ENCODE data around the gene MAP3K1. TPM values are rescaled to one million over a fixed set of nuclear protein-coding genes. Genes with fewer than 3 reads are reported as not detected.

Gene MAP3K1
- total RNA-seq, 4 donors from 2014 or later = 19.4 to 26.3 (median 19.7) TPM

- TF ChIP-seq CTCF (IDR thresholded peaks at IDR 0.05; ENCODE audit: low read depth) = no peak
Observed at GRCh38 chr5:56893251-56893951, 78.1 kb downstream of the MAP3K1 start.

- TF ChIP-seq CTCF (IDR thresholded peaks at IDR 0.05; ENCODE audit: low read depth) = no peak
Observed at GRCh38 chr5:56896763-56897162, 81.4 kb downstream of the MAP3K1 start.

GRCh38 chr5:56898213-56898612 lies 82.9 kb downstream of the MAP3K1 start:
- no peak for TF ChIP-seq CTCF (IDR thresholded peaks at IDR 0.05; ENCODE audit: low read depth)

GRCh38 chr5:56900395-56900794 lies 85.0 kb downstream of the MAP3K1 start:
- no peak for TF ChIP-seq CTCF (IDR thresholded peaks at IDR 0.05; ENCODE audit: low read depth)

GRCh38 chr5:56900858-56901578 lies 85.7 kb downstream of the MAP3K1 start:
- TF ChIP-seq CTCF (IDR thresholded peaks at IDR 0.05; ENCODE audit: low read depth) = no peak

GRCh38 chr5:56908942-56909293 lies 93.6 kb downstream of the MAP3K1 start:
- no peak for TF ChIP-seq CTCF (IDR thresholded peaks at IDR 0.05; ENCODE audit: low read depth)

- no peak for TF ChIP-seq CTCF (IDR thresholded peaks at IDR 0.05; ENCODE audit: low read depth)
Observed at GRCh38 chr5:56909294-56910209, 94.2 kb downstream of the MAP3K1 start, which contains the start of gene SETD9. Gene SETD9 (plus strand): TSS chr5:56909596. CDS start chr5:56909646, 50 bp downstream.

All from subcutaneous adipose tissue (tissue), 4 donors.